HL-60 (cell line): ENCODE data around the gene TXLNA.
"Not testable (repeated sequence)": the region's sequence is repeated elsewhere in the genome, so short reads cannot be mapped to it uniquely, and the experiment has no call there.

ENCODE experiments used
- DNase-seq, 2 experiments: peaks; one replicate each; pipeline ENCODE4 v3.0.0-alpha.2; 2010 to 2020; ENCODE audit warnings: low read depth in 1 of 2, low spot score in 1 of 2
- H3K27ac ChIP-seq: fragments of 250-450 bp; sonication (Bioruptor Pico); replicated peaks from 2 replicates; pipeline ENCODE4 v1.5.1; 2020; ENCODE audit warnings: mild to moderate bottlenecking, moderate library complexity
- H3K27me3 ChIP-seq: fragments of 250-450 bp; sonication (Bioruptor Pico); 2 replicates; pipeline ENCODE4 v1.5.1; 2021; ENCODE audit warnings: mild to moderate bottlenecking, moderate library complexity; ENCODE audit not compliant: insufficient read depth, poor library complexity, severe bottlenecking
- H3K4me3 ChIP-seq: replicated peaks from 2 replicates; pipeline ENCODE4 v1.5.1; 2011; ENCODE audit warnings: mild to moderate bottlenecking, control low read depth, low read length; ENCODE audit not compliant: insufficient read depth
- CTCF ChIP-seq: IDR thresholded peaks from one replicate; pipeline ENCODE4 v1.5.1; 2011; ENCODE audit warnings: low read length, control low read depth, inconsistent platforms; ENCODE audit not compliant: insufficient read depth
- GABPA ChIP-seq: IDR thresholded peaks from 2 replicates; pipeline ENCODE4 v1.6.1; 2012; ENCODE audit warnings: low read depth
- POLR2AphosphoS5 ChIP-seq: IDR thresholded peaks from 2 replicates; pipeline ENCODE4 v1.6.1; 2012; ENCODE audit warnings: low read depth
- SPI1 ChIP-seq: IDR thresholded peaks from 2 replicates; pipeline ENCODE4 v1.6.1; 2012; ENCODE audit warnings: low read depth, mild to moderate bottlenecking, borderline replicate concordance
- long read RNA-seq: library from polyadenylated mRNA; unstranded; transcript quantifications from one replicate; pipeline ENCODE4 v2.0.0, GENCODE V29; 2020
- TF ChIP-seq, protein P1 (sequence below): IDR thresholded peaks from 2 replicates; pipeline ENCODE4 v1.6.1; 2012; ENCODE audit warnings: low read depth; ENCODE audit not compliant: insufficient replicate concordance

The TXLNA gene
- long read RNA-seq, full-length matches to known transcripts: 36 of 65 reads
- long read RNA-seq, partial matches to known transcripts: 11 of 65 reads
- long read RNA-seq, other reads (novel, unspliced or antisense): 18 of 65 reads

DNA sequence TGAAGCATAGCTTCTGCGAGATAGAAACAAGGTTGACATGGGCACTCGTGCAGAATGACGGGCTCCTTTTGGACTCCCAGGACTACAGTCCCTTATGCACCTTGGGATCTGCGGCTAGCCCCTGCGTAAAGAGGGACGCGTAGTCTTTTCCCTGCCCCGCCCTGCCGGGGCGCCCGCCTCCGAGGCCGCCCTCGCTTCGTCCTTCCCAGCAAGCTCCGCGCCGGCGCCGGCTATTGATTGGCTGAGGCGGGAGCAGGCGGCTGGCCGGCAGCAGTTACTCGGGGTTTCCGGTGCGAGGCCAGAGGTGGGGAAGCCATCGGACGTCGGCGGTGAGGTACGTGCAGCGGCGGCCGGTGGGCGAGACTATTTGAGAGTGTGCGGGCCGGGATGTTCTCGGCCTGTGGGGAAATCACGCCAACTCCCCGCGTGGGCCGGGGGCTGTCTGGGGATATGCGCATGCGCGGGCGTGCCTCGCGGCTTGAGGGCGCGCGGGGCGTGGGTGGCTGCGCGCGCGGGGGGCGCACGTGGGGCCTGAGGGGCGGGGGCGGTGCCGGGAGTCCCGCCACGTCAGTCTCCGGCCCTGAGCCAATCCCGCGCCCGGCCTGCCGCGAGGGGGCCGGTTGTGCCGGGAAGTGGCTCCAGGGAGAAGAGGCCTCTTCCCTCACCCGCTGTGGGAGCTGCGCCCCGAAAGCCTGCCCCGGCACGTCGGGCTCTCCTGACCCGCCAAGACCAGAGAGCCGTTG is at the start of gene TXLNA:
TSS of gene TXLNA (plus strand) at position 233 of the 743 bp plus-strand sequence. CDS start 671 bp downstream, outside the sequence.
- TF ChIP-seq POLR2AphosphoS5 (peak; percentile 93), GABPA (0 out of 2 replicates have a peak, but pooled peaks have one; percentile 47), SPI1 (no peak; the same call in 1 of the 2 replicates), CTCF (no peak)
- TF ChIP-seq, protein P1, sequence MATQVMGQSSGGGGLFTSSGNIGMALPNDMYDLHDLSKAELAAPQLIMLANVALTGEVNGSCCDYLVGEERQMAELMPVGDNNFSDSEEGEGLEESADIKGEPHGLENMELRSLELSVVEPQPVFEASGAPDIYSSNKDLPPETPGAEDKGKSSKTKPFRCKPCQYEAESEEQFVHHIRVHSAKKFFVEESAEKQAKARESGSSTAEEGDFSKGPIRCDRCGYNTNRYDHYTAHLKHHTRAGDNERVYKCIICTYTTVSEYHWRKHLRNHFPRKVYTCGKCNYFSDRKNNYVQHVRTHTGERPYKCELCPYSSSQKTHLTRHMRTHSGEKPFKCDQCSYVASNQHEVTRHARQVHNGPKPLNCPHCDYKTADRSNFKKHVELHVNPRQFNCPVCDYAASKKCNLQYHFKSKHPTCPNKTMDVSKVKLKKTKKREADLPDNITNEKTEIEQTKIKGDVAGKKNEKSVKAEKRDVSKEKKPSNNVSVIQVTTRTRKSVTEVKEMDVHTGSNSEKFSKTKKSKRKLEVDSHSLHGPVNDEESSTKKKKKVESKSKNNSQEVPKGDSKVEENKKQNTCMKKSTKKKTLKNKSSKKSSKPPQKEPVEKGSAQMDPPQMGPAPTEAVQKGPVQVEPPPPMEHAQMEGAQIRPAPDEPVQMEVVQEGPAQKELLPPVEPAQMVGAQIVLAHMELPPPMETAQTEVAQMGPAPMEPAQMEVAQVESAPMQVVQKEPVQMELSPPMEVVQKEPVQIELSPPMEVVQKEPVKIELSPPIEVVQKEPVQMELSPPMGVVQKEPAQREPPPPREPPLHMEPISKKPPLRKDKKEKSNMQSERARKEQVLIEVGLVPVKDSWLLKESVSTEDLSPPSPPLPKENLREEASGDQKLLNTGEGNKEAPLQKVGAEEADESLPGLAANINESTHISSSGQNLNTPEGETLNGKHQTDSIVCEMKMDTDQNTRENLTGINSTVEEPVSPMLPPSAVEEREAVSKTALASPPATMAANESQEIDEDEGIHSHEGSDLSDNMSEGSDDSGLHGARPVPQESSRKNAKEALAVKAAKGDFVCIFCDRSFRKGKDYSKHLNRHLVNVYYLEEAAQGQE: peak; percentile 64
- Histone ChIP-seq H3K4me3 (peak within 1 kb of the TSS; percentile 82), H3K27ac (peak within 1 kb of the TSS; percentile 87), H3K27me3 (no peaks in the 10 kb centered on the region)
- peak; percentile 87 to 94 for DNase-seq

DNA sequence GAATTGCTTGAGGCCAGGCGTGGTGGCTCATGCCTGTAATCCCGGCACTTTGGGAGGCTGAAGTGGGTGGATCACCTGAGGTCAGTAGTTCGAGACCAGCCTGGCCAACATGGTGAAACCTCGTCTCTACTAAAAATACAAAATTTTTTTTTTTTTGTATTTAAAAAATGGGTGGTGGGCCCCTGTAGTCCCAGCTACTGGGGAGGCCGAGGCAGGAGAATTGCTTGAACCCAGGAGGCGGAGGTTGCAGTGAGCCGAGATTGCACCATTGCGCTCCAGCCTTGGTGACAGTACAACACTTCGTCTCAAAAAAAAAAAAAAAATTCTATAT is 45.6 kb upstream of the TXLNA start:
- H3K4me3 ChIP-seq, DNase-seq, H3K27me3 ChIP-seq: not testable (repeated sequence)
- H3K27ac ChIP-seq: peak overlapping the region; percentile 65

GRCh38 chr1:32137111-32137510 is 42.4 kb upstream of the TXLNA start:
- DNase-seq: no peak
- Histone ChIP-seq H3K4me3 (no peak overlapping the region), H3K27ac (no peak overlapping the region), H3K27me3 (no peaks in the 10 kb centered on the region)
- TF ChIP-seq SPI1: no peak
- TF ChIP-seq, protein P1: no peak

DNA sequence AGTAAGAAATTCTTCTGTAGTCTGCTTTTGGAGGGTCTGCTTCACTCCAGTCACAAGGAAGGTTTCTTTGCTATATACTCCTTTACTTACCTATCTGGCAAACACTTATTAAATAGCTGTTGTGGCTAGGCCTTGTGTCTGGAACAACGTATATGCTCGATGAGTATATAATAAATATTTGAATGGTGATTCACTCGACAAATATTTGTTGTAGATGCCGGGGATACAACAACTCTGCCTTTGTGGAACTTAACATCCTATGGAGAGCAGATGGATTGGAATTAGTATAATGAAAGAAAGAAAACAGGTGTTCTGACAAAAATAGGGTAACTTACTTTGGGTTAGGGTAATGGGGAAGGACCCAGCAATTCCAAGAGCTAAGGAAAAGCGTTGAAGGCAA is 40.5 kb upstream of the TXLNA start:
- no peak for DNase-seq
- Histone ChIP-seq H3K27ac (no peak overlapping the region), H3K4me3 (no peak overlapping the region), H3K27me3 (no peaks in the 10 kb centered on the region)
- TF ChIP-seq, protein P1: no peak
- TF ChIP-seq POLR2AphosphoS5 (no peak), CTCF (no peak), SPI1 (no peak), GABPA (no peak)
